ENCODE data around the gene MAPK8. TPM values are rescaled to one million over a fixed set of nuclear protein-coding genes. Genes with fewer than 3 reads are reported as not detected.

MAPK8 gene
- total RNA-seq, 4 donors from 2014 or later: 29.7 to 126 (median 67.8) TPM

DNA sequence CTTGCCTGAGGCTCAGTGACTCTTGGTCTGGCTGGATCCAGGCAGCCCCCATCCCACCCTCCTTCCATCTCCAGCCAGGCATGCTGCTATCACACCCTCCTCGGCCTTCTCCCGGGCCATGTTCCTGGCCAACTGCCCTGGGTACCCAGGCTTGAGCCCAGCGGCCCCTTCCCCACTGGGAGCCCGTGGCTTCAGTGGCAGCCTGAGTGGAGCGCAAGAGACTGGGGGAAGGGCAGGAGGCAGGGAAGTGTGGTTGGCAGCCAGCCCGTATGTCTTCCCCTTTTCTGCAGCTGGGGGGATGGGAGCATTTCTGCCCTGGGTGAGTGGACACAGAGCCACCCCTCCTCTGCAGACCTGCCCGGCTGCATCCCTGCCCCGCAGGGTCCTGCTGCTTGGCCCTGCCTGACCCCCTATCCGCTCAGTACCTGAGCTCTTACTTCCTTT, 149.9 kb downstream of the MAPK8 start:
- 37 to 61% methylated on average over 2 to 6 of the region's 9 CpGs for WGBS, 2 donors (ENCODE audit: low coverage in 1 of 2)
- Histone ChIP-seq H3K4me1 (peaks cover 0 to 9% (median 0%) of the 10 kb centered on the region in 4 donors), H3K4me3 (no peak overlapping the region), H3K27me3 (no peaks in the 10 kb centered on the region), H3K9me3 (no peaks in the 10 kb centered on the region), H3K27ac (no peak overlapping the region), H3K36me3 (no peaks in the 10 kb centered on the region)
- in situ Hi-C loops (cut with MboI; ENCODE audit: low pct_ligation_motif_present in 1 of 4, low pct_unique_long_range_greater_than_20kb in 1 of 4, low sequenced_read_pairs in 3 of 4) (no loop called here), intact Hi-C loops (cut with DNase I; ENCODE audit: low total_unique reads) (no loop called here)
- TF ChIP-seq POLR2A (IDR thresholded peaks at IDR 0.05) (no peak), EP300 (IDR thresholded peaks at IDR 0.05; ENCODE audit: low read depth) (no peak), POLR2AphosphoS5 (IDR thresholded peaks at IDR 0.05) (no peak)
- TF ChIP-seq, protein P1, sequence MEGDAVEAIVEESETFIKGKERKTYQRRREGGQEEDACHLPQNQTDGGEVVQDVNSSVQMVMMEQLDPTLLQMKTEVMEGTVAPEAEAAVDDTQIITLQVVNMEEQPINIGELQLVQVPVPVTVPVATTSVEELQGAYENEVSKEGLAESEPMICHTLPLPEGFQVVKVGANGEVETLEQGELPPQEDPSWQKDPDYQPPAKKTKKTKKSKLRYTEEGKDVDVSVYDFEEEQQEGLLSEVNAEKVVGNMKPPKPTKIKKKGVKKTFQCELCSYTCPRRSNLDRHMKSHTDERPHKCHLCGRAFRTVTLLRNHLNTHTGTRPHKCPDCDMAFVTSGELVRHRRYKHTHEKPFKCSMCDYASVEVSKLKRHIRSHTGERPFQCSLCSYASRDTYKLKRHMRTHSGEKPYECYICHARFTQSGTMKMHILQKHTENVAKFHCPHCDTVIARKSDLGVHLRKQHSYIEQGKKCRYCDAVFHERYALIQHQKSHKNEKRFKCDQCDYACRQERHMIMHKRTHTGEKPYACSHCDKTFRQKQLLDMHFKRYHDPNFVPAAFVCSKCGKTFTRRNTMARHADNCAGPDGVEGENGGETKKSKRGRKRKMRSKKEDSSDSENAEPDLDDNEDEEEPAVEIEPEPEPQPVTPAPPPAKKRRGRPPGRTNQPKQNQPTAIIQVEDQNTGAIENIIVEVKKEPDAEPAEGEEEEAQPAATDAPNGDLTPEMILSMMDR (IDR thresholded peaks at IDR 0.05): no peak
- peak; percentile 35 for DNase-seq

DNA sequence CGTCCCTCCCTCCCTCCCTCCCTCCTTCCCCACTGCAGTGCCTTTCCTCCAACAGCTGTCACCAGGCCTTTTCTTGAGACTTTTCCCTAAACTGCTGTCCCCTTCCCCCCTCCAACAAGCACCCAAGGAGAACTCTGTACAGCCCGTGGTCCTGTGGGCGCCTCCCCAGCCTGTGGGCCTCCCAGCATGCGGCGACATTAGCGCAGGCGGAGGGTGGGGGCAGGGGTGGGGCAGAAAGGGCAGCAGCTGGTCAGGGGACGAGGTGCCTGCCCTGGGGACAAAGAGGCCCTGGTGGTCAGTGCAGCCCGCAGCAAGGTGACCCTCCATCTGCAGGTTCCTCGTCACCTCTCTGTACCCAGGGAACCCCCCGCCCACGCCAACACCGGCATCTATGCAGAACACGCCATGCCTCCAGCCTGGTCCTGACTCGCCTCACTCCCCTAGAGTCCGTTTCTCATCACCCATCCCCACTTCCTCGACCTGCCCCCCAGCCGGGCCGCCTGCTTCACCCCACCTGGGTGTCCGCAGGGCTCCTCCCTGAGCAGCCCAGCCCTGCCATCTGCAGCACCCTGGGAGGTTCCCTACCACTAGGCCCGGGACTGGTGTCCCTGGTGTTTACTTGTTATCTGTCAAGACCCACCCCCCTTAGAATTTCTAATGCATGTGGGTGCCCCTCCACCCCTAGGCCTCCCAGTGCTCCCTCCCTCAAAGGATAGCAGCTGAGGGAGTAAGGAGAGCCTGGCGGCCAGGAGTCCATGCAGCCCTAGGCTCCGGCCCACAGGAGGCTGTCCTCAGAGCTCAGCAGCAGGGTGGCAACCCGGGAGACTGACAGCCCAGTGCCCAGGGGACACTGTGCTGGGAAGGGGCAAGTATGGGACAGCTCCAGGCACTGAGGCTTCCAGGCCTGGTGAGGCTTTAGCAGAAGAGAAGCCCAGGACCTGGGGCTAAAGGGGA, 150.6 kb downstream of the MAPK8 start:
- in situ Hi-C loops (cut with MboI; ENCODE audit: low pct_ligation_motif_present in 1 of 4, low pct_unique_long_range_greater_than_20kb in 1 of 4, low sequenced_read_pairs in 3 of 4): no loop called here
- Histone ChIP-seq H3K36me3 (no peaks in the 10 kb centered on the region), H3K27ac (no peak overlapping the region), H3K27me3 (no peaks in the 10 kb centered on the region), H3K4me3 (no peak overlapping the region), H3K4me1 (peaks cover 0 to 9% (median 0%) of the 10 kb centered on the region in 4 donors), H3K9me3 (no peaks in the 10 kb centered on the region)
- WGBS, 2 donors (ENCODE audit: low coverage in 1 of 2): 63 to 66% methylated on average over 1 to 24 of the region's 24 CpGs
- TF ChIP-seq POLR2A (IDR thresholded peaks at IDR 0.05): no peak
- TF ChIP-seq, protein P1 (IDR thresholded peaks at IDR 0.05): no peak
- intact Hi-C loops (cut with DNase I; ENCODE audit: low total_unique reads): no loop called here
- no peak for DNase-seq

DNA sequence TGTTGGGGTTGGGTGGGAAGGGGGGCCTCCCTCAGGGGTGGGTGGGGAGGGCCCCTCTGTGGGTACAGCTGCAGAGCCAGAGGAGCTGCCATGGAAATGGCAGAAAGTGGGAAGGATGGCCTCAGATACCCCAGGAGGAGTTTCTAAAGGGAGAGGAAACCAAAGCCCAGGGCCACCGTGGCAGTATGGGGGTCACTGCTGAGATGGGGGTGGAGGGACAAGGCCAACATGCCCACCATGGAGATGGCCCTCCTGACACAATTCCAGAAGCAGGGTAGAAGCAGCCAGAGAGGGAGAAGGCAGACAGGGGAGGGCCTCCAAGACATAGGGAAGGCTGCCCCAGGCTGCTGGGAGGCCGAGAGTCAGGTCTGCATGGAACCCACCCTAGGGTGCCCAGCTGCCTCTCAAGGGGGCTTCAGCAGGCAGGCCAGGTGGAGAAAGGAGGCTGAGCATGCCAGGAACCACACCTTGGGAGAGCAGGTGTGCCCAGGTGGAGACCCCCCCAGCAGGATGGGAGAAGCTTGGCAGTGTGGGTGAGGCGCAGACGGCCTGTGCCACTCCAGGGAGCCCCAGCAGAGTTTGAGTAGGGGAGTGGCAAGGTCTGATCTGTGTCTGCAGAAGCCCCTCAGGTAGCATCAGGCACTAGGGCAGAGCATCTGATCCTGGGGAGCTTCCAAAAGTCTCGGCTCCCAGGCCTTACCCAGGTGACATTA, 151.6 kb downstream of the MAPK8 start:
- Histone ChIP-seq H3K9me3 (no peaks in the 10 kb centered on the region), H3K4me3 (no peak overlapping the region), H3K4me1 (peaks cover 0 to 9% (median 0%) of the 10 kb centered on the region in 4 donors), H3K27ac (no peak overlapping the region), H3K36me3 (no peaks in the 10 kb centered on the region), H3K27me3 (no peaks in the 10 kb centered on the region)
- intact Hi-C loops (cut with DNase I; ENCODE audit: low total_unique reads) (no loop called here), in situ Hi-C loops (cut with MboI; ENCODE audit: low pct_ligation_motif_present in 1 of 4, low pct_unique_long_range_greater_than_20kb in 1 of 4, low sequenced_read_pairs in 3 of 4) (no loop called here)
- TF ChIP-seq POLR2AphosphoS5 (IDR thresholded peaks at IDR 0.05) (no peak), POLR2A (IDR thresholded peaks at IDR 0.05) (no peak), EP300 (IDR thresholded peaks at IDR 0.05; ENCODE audit: low read depth) (no peak)
- TF ChIP-seq, protein P1 (IDR thresholded peaks at IDR 0.05): no peak
- 67% methylated on average over 5 of the region's 5 CpGs; no CpG with 5 or more reads in 1 of the 2 donors for WGBS, 2 donors (ENCODE audit: low coverage in 1 of 2)
- DNase-seq: no peak

DNA sequence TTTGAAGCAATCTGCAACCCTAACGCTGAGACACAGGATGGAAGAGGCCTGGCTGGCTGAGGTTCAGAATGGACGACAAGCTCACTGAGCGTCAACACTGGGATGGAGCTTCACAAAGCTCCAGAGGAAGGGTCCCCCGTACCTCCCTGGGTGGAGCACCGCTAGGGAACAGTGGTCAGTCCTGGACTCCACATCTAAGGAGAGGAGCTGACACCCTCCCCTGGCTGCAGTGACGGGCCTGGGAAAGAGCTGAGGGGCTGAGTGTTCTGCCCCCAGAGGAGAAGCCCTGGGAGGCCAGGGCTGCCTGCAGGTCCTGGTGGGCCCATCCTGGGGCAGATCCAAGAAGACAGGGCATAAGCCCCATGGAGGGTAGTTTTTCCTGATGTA, 152.2 kb downstream of the MAPK8 start:
- Histone ChIP-seq H3K4me1 (peaks cover 0 to 9% (median 0%) of the 10 kb centered on the region in 4 donors), H3K9me3 (no peaks in the 10 kb centered on the region), H3K27ac (no peak overlapping the region), H3K4me3 (no peak overlapping the region), H3K27me3 (no peaks in the 10 kb centered on the region), H3K36me3 (no peaks in the 10 kb centered on the region)
- TF ChIP-seq POLR2AphosphoS5 (IDR thresholded peaks at IDR 0.05): no peak
- TF ChIP-seq EP300 (IDR thresholded peaks at IDR 0.05; ENCODE audit: low read depth): no peak
- TF ChIP-seq, protein P1 (IDR thresholded peaks at IDR 0.05): no peak
- no peak for TF ChIP-seq POLR2A (IDR thresholded peaks at IDR 0.05)
- in situ Hi-C loops (cut with MboI; ENCODE audit: low pct_ligation_motif_present in 1 of 4, low pct_unique_long_range_greater_than_20kb in 1 of 4, low sequenced_read_pairs in 3 of 4) (no loop called here), intact Hi-C loops (cut with DNase I; ENCODE audit: low total_unique reads) (no loop called here)
- 84% methylated on average over 4 of the region's 6 CpGs; no CpG with 5 or more reads in 1 of the 2 donors for WGBS, 2 donors (ENCODE audit: low coverage in 1 of 2)
- DNase-seq: no peak

Data from transverse colon (tissue), 4 donors.